ENCODE results near the gene RARB.

RARB gene

GRCh38 chr3:25423780-25424588 is 4.1 kb upstream of the RARB start:
- DNase-seq, result no peak

- DNase-seq, result no peak
These were observed 3.4 kb upstream of the RARB start for GRCh38 chr3:25424614-25425013.

- no peak for DNase-seq
These were observed 1.7 kb upstream of the RARB start for GRCh38 chr3:25426408-25426807.

GRCh38 chr3:25427155-25427554 is 908 bp upstream of the RARB start:
- no peak for DNase-seq

GRCh38 chr3:25427563-25427941 is 511 bp upstream of the RARB start:
- DNase-seq, result no peak

- no peak for DNase-seq
These were observed 799 bp downstream of the RARB start for GRCh38 chr3:25428789-25429335.

- DNase-seq, result no peak
These were observed 1.6 kb downstream of the RARB start for GRCh38 chr3:25429361-25430286.

- no peak for DNase-seq
These were observed 2.3 kb downstream of the RARB start for GRCh38 chr3:25430287-25430934.

- DNase-seq, result no peak
These were observed 3.1 kb downstream of the RARB start for GRCh38 chr3:25430935-25431770.

GRCh38 chr3:25432176-25432720 is 4.2 kb downstream of the RARB start:
- no peak for DNase-seq

GRCh38 chr3:25433106-25433505 is 5.0 kb downstream of the RARB start:
- no peak for DNase-seq

- no peak for DNase-seq
These were observed 5.8 kb downstream of the RARB start for GRCh38 chr3:25433868-25434267.

GRCh38 chr3:25437953-25438352 is 9.9 kb downstream of the RARB start:
- DNase-seq, result no peak

GRCh38 chr3:25438791-25439555 is 10.9 kb downstream of the RARB start:
- no peak for DNase-seq

GRCh38 chr3:25441234-25441856 is 13.3 kb downstream of the RARB start:
- DNase-seq, result no peak

GRCh38 chr3:25442486-25442885 is 14.4 kb downstream of the RARB start:
- DNase-seq, result no peak

GRCh38 chr3:25444273-25444672 is 16.2 kb downstream of the RARB start:
- DNase-seq, result no peak

- DNase-seq, result no peak
These were observed 17.7 kb downstream of the RARB start for GRCh38 chr3:25445731-25446130.

- DNase-seq, result no peak
These were observed 19.2 kb downstream of the RARB start for GRCh38 chr3:25447285-25447684.

- no peak for DNase-seq
These were observed 19.9 kb downstream of the RARB start for GRCh38 chr3:25447925-25448324.

All from cerebellar nuclear complex (tissue), 1 donor.